GM19438 (cell line): ENCODE results near the gene CACNA2D2.

ENCODE experiments used
- ATAC-seq: cut with Tn5 transposase; IDR thresholded peaks from one replicate; pipeline ENCODE4 v1.9.1; 2021; ENCODE audit warnings: low read depth; ENCODE audit not compliant: unreplicated experiment

CACNA2D2 gene

GRCh38 chr3:50502584-50503423 lies 630 bp downstream of the CACNA2D2 start:
- no peak for ATAC-seq

DNA sequence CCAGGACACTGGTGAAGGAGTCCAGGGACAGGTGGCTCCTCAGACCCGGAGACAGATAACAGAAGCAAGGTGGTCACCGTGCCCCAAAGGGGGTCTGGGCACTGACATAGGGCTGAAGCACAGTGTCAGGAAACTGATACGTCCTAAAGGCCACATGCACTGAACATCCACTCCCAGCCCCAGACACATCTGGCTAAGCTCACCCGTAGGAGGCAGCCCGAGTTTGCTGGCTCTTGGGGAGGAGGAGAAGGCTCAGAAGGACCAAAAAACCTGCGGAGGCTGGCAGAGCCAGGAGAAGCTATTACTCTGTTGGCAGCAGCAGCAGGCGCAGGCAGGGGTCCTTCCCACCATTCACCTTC lies 1.2 kb downstream of the CACNA2D2 start:
- ATAC-seq = no peak

DNA sequence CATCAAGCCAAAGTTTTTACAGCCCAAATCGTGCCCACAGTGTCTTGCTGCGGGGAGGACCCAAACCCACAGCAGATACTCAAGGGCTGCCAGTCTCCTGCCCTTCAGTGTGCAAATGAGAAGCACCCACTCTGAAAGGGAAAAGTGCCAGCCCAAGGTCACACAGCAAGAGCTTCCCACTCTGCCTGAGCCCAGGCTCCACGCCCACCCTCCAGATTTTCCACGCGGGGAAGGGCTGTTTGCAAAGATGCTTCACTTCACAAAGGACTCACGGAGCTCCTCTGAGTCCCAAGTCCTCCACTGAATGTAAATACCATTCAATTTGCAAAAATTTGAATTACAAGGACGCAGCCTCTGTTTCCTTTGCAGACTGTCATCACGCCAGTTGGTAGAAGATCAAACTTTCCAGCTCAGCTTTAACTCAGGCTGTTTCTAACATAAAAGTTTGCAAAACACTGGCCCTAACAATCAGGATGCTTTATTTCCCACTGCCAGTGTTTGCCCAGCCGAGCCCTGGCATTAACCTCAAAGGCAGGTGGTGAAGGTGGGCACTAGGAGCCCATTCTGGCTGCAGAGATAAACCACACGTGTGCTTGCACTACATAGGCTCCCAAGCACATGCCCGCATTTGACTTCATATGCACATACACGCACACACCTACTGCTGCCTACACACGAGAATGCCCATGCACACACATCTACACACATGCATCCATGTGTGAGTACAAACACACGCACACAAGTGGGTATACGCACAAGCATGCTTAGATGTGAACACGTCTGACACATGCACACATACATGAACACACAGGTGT lies 7.6 kb downstream of the CACNA2D2 start:
- ATAC-seq = no peak

DNA sequence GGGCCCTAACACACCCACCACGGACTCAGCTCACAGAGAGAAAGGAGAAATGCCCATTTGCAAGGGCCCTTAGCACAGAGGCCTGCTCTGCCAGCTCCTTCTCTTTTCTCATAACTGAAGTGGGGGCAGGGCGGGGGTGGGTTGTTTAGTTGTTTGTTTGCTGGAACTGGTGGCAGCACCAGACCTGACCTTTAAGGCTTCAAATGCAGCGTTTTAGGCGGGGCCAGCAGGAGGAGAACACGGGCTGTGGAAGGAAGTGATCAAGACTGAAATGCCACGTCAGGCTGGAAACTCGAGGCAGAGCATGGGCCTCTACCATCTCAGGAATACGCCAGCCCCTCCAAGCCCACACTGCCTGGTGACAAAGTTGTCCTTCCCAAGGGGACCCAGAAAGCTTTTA lies 9.3 kb downstream of the CACNA2D2 start:
- no peak for ATAC-seq

DNA sequence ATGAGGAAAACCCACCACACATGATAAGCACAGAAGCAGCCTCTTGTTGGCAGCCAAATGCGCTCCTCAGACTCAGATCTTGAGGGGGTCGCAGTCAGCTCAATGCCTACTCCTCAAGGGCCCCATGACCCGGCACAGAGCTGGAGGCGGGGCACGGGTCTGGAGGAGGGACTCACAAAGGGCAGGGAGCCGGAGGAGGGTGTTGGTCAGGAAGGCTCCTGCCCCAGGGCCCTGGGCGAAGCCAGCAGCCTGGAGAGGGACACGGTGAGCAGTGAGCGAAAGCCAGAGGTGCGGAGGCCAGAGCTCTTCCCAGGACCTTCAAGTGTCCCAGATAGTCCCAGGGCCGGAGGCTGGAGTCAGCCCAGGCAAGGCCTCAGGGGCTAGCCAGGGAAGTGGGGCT lies 9.8 kb downstream of the CACNA2D2 start:
- ATAC-seq = no peak

GRCh38 chr3:50493086-50493485 lies 10.3 kb downstream of the CACNA2D2 start:
- no peak for ATAC-seq

- ATAC-seq = no peak
These were observed 12.4 kb downstream of the CACNA2D2 start for GRCh38 chr3:50491023-50491422.

DNA sequence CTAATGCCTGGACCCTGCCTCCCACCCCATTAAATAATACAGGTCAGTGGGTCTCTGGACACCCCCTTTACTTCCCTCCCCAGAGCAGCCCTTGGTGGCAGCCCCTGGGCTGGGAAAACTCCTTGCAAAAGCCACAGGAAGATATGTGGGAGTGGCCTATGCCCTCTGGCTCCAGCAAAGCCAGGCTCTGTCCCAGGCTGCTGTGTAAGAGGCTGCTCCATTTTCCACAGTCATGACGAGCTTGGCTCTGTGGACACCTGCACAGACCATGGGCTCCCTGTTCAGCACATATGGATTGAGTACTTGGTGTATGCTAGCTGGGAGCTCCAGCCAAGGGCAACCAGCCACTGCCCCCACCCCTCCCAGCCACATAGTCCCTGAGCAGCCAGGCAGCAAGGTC lies 13.0 kb downstream of the CACNA2D2 start:
- no peak for ATAC-seq

GRCh38 chr3:50487181-50487580 lies 16.3 kb downstream of the CACNA2D2 start:
- ATAC-seq = no peak

DNA sequence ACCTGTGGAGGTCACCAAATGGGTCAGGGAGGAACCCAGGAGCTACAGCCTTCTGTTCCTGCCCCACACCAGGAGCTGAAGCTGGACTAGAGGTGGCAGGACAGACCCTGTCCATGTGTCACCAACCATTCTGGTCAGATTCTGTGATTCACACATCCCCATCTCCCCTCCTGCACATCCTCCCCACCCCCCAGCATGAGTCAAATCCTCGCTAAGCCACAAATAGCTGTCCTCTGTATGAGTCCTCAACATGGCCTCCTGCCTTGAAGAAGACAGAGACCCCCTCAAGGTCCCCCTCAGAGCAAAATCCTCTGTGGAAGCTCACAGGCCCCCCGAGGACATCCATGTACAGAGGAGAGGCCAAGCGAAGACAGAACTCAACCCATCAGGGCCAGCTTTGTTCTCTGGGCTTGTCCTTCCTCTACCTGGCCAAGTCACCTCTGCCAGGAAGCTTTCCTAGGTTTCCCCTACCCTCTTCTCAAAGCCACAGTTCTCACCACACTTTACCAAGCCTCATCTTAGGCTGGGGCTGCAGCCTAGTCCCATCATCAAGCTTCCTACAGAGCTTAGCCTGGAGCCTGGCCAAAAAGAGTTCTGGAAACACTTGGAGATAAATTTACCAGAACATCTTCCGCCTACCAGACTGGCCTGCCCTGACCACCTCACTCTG lies 17.1 kb downstream of the CACNA2D2 start:
- no peak for ATAC-seq

DNA sequence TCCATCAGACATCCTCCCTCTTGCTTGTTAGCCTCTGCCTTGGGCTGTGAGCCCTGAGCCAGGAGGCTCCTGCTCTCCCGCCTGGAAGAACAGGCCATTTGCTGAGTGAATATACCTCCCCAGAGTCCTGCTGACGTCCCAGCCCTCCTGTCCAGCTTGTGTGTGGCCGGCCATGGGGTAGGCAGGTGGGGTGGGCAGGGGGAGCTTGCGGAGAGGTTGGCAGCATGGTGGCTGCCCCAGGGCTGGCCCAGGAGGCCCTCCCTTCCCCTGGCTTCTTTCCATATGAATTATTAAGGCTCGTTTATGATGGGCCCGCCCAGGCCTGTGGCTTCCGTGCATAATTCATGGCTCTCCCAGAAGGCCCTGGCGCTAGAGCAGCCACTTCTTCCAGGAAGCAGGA lies 18.7 kb downstream of the CACNA2D2 start:
- no peak for ATAC-seq

- ATAC-seq = no peak
These were observed 20.1 kb downstream of the CACNA2D2 start for GRCh38 chr3:50483374-50483773.

DNA sequence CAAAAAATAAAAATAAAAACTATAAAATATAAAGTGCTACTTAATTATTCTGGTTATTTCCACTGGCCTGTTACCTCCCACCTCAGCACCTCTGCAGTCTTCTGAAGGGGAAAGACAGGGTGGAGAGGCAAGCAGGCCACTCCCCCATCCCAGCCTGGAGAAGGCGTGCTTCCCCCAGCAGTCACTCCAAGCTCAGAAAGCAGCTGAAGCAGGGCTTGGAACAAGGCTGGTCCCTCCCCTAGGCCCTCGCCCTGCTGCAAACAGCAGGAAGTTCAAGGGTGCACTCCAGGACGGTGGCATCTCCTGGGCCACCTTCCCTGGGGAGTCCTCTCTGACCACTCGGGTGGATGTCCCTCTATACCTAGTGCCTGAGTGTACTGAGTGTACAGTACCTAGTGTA lies 21.4 kb downstream of the CACNA2D2 start:
- no peak for ATAC-seq

DNA sequence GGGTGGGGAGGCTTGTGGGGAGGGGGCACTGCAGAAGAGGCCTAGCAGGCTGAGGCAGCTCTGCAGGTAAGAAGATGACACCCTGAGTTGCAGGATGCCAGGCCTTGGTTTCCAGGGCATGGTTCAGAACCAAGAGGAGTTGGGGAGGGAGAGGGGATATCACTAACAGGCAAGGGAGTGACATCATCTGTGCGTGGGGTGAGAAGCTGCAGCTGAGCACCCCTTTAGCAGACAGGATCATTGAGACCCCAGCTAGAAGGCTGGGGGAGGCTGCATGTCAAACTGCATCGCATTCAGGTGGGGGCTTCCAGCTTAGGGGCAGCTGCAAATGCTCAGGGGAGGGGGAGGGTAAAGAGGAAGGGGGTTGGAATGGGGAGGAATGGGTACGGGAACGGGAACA lies 23.0 kb downstream of the CACNA2D2 start:
- ATAC-seq = no peak

- ATAC-seq = no peak
These were observed 23.9 kb downstream of the CACNA2D2 start for GRCh38 chr3:50479523-50479922.

DNA sequence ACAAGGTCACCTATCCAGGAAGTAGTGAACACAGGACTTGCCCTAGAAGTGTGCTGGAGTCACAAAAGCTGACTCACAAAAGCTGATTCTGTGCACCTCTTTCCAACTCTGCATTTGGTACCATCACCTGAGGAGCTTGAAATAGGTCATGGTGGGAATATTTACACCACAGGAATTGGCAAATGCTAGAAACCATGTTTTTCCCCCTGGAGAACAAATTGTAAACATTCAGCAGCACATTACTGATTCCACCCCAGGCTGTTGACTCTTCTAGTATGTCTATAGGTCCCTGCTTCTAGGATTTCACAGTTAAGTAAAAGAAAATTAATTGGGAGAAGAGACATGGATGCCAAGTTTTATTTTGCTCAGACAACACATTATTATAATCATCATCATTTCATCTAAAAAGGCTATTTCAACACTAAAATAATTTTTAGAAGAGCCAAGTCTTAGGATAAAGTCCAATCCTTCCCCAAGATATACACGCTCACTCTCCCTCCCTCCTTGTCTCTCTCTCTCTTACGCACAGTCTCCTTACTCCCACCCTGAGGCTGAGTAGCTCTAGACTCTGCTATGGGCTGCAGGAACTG lies 24.7 kb downstream of the CACNA2D2 start:
- no peak for ATAC-seq

DNA sequence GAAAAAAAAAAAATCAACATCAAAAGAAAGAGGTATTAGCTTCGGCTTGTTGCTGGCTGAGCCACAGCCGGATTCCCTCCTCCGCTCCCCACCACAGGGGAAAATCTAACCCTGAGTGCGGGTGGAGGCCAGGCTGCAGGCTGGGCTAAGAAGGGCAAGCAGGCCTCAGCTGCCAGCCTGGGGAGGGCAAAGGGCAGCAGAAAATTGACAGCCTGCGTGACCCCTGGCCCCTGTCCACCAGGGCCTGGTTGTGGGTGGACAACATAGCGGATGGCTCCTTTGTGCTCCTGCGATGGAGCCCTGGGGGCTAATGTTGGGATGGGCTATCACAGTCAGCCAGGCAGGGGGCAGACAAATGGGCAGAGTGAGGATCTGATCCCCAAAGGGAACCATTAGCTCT lies 25.4 kb downstream of the CACNA2D2 start:
- no peak for ATAC-seq

GRCh38 chr3:50475348-50475747 lies 28.1 kb downstream of the CACNA2D2 start:
- no peak for ATAC-seq

- no peak for ATAC-seq
These were observed 28.7 kb downstream of the CACNA2D2 start for GRCh38 chr3:50474717-50475116.

DNA sequence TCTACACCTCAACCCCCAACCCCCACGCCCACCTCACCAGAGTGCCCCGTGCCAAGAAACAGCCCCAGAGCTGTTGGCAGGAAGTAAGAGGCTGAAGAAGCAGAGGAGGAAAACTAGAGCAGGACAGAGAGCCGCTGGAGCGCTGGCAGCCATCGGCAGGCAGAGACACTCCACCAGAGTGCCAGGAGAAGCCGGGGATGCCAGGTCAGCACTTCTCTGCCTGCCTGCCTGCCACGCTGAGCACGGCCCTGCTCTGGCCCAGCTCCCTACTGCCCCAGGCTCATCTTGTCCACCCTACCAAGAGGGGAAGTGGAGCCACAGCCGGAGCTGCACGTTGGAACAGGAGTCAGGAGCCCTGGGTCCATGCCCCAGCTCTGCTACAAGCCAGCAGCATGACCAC lies 29.7 kb downstream of the CACNA2D2 start:
- ATAC-seq = no peak

DNA sequence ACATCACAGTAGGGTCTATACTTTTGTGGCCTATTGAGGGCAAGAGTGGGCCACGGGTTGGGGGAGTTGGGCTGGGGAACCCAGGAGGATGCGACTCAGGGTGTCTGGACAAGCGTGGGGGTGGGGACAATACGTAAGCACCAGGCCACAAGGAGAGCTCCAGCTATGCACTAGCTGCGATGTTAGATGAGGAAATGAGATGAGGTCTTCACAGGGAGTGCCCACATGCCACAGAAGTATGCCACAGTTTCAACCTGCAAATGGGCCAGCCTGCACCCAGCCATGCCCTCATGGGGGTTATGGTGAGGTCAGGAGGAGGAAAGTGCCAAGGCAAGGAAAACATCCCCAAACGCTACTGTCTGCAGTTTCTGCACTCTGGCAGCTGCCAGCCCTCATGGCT lies 30.5 kb downstream of the CACNA2D2 start:
- no peak for ATAC-seq
